ENCODE data around the gene RPL37A.

RPL37A gene

GRCh38 chr2:216533609-216534008 lies 35.0 kb downstream of the RPL37A start:
- no peaks in the 10 kb centered on the region for H3K9me3 ChIP-seq (ENCODE audit: control insufficient read depth, low read length)
- H3K4me1 ChIP-seq (ENCODE audit: control insufficient read depth, insufficient read depth, low read length): peaks cover 26% of the 10 kb centered on the region
- WGBS, 2 experiments: 77 to 78% methylated on average over 5 of the region's 5 CpGs
- H3K27me3 ChIP-seq (ENCODE audit: control insufficient read depth, insufficient read depth, low read length, poor library complexity, severe bottlenecking): no peaks in the 10 kb centered on the region
- no peak overlapping the region for H3K4me3 ChIP-seq (ENCODE audit: insufficient read depth, low read depth, low read length)
- H3K27ac ChIP-seq (ENCODE audit: insufficient read depth, low read depth, low read length, poor library complexity, severe bottlenecking): no peak overlapping the region
- no peaks in the 10 kb centered on the region for H3K36me3 ChIP-seq (ENCODE audit: control insufficient read depth, insufficient read depth, low read length)

DNA sequence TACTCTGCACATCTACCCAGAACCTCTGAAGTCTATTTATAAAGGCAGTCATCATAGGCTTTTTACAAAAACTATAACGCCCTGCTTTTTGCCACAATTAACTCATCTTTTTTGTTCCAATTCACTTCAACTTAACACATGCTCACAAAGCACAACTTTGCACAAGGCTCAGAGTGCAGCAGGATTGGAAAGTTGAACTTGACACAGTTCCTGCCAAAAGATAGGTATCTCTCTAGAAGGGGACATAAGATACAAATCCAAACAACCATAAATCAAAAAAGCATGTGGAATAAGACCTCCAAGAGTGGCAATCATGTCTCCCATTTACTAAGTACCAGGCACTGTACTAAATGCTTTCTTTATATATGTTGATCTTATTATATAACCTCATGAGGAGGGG lies 36.2 kb downstream of the RPL37A start:
- no peaks in the 10 kb centered on the region for H3K36me3 ChIP-seq (ENCODE audit: control insufficient read depth, insufficient read depth, low read length)
- H3K27ac ChIP-seq (ENCODE audit: insufficient read depth, low read depth, low read length, poor library complexity, severe bottlenecking): no peak overlapping the region
- 97% methylated on average over 1 of the region's 1 CpG for WGBS, 2 experiments
- no peaks in the 10 kb centered on the region for H3K9me3 ChIP-seq (ENCODE audit: control insufficient read depth, low read length)
- H3K27me3 ChIP-seq (ENCODE audit: control insufficient read depth, insufficient read depth, low read length, poor library complexity, severe bottlenecking): no peaks in the 10 kb centered on the region
- no peak overlapping the region for H3K4me3 ChIP-seq (ENCODE audit: insufficient read depth, low read depth, low read length)
- H3K4me1 ChIP-seq (ENCODE audit: control insufficient read depth, insufficient read depth, low read length): peaks cover 26% of the 10 kb centered on the region

- WGBS, 2 experiments: 86 to 88% methylated on average over 10 of the region's 10 CpGs
- Histone ChIP-seq H3K4me3 (ENCODE audit: insufficient read depth, low read depth, low read length) (no peak overlapping the region), H3K27ac (ENCODE audit: insufficient read depth, low read depth, low read length, poor library complexity, severe bottlenecking) (no peak overlapping the region), H3K36me3 (ENCODE audit: control insufficient read depth, insufficient read depth, low read length) (no peaks in the 10 kb centered on the region), H3K27me3 (ENCODE audit: control insufficient read depth, insufficient read depth, low read length, poor library complexity, severe bottlenecking) (no peaks in the 10 kb centered on the region), H3K4me1 (ENCODE audit: control insufficient read depth, insufficient read depth, low read length) (peaks cover 26% of the 10 kb centered on the region), H3K9me3 (ENCODE audit: control insufficient read depth, low read length) (no peaks in the 10 kb centered on the region)
Observed at GRCh38 chr2:216535454-216535995, 36.9 kb downstream of the RPL37A start.

GRCh38 chr2:216536734-216537210 lies 38.1 kb downstream of the RPL37A start:
- Histone ChIP-seq H3K9me3 (ENCODE audit: control insufficient read depth, low read length) (no peaks in the 10 kb centered on the region), H3K36me3 (ENCODE audit: control insufficient read depth, insufficient read depth, low read length) (no peaks in the 10 kb centered on the region), H3K27ac (ENCODE audit: insufficient read depth, low read depth, low read length, poor library complexity, severe bottlenecking) (no peak overlapping the region), H3K4me1 (ENCODE audit: control insufficient read depth, insufficient read depth, low read length) (peaks cover 26% of the 10 kb centered on the region), H3K4me3 (ENCODE audit: insufficient read depth, low read depth, low read length) (no peak overlapping the region), H3K27me3 (ENCODE audit: control insufficient read depth, insufficient read depth, low read length, poor library complexity, severe bottlenecking) (no peaks in the 10 kb centered on the region)
- 77 to 83% methylated on average over 6 of the region's 6 CpGs for WGBS, 2 experiments

DNA sequence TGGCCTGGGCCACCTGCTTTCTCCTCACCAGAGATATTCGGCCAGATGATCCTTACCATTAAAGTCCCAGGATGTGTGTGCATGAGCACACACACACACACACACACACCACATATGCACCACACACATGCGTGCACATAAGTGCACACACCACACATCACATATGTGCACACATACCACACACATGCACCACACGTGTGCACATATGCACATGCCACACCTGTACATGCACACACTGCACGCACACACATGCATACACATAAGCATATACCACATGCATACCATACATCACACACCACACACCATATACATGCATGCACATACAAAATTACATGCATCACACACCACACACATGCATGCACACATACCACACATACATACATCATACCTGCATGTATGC lies 38.7 kb downstream of the RPL37A start:
- peaks cover 22% of the 10 kb centered on the region for H3K4me1 ChIP-seq (ENCODE audit: control insufficient read depth, insufficient read depth, low read length)
- no peak overlapping the region for H3K4me3 ChIP-seq (ENCODE audit: insufficient read depth, low read depth, low read length)
- H3K27me3 ChIP-seq (ENCODE audit: control insufficient read depth, insufficient read depth, low read length, poor library complexity, severe bottlenecking): no peaks in the 10 kb centered on the region
- no peaks in the 10 kb centered on the region for H3K9me3 ChIP-seq (ENCODE audit: control insufficient read depth, low read length)
- 84 to 89% methylated on average over 4 of the region's 4 CpGs for WGBS, 2 experiments
- no peaks in the 10 kb centered on the region for H3K36me3 ChIP-seq (ENCODE audit: control insufficient read depth, insufficient read depth, low read length)
- no peak overlapping the region for H3K27ac ChIP-seq (ENCODE audit: insufficient read depth, low read depth, low read length, poor library complexity, severe bottlenecking)

GRCh38 chr2:216538538-216538937 lies 39.9 kb downstream of the RPL37A start:
- peaks cover 18% of the 10 kb centered on the region for H3K4me1 ChIP-seq (ENCODE audit: control insufficient read depth, insufficient read depth, low read length)
- 92 to 95% methylated on average over 5 of the region's 5 CpGs for WGBS, 2 experiments
- H3K27ac ChIP-seq (ENCODE audit: insufficient read depth, low read depth, low read length, poor library complexity, severe bottlenecking): no peak overlapping the region
- H3K36me3 ChIP-seq (ENCODE audit: control insufficient read depth, insufficient read depth, low read length): no peaks in the 10 kb centered on the region
- no peaks in the 10 kb centered on the region for H3K9me3 ChIP-seq (ENCODE audit: control insufficient read depth, low read length)
- no peaks in the 10 kb centered on the region for H3K27me3 ChIP-seq (ENCODE audit: control insufficient read depth, insufficient read depth, low read length, poor library complexity, severe bottlenecking)
- no peak overlapping the region for H3K4me3 ChIP-seq (ENCODE audit: insufficient read depth, low read depth, low read length)

DNA sequence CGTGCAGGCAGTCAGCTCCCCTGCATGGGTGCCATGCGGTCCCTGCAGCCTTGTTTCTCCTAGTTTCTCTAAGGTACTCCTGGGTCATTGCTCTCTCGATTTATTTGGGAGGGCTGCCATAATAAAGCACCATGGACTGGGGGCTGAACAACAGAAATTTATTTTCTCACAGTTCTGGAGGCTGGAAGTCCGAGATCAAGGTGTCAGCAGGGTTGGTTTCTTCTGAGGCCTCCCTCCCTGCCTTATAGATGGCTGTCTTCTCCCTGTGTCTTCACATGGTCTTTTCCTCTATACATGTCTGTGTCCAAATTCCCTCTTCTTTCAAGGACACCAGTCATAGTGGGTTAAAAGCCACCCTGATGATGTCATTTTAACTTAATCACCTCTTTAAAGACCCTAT lies 40.5 kb downstream of the RPL37A start:
- WGBS, 2 experiments: 92 to 93% methylated on average over 4 of the region's 4 CpGs
- no peaks in the 10 kb centered on the region for H3K9me3 ChIP-seq (ENCODE audit: control insufficient read depth, low read length)

GRCh38 chr2:216539791-216540241 lies 41.2 kb downstream of the RPL37A start:
- Histone ChIP-seq H3K27ac (ENCODE audit: insufficient read depth, low read depth, low read length, poor library complexity, severe bottlenecking) (no peak overlapping the region), H3K4me1 (ENCODE audit: control insufficient read depth, insufficient read depth, low read length) (peaks cover 12% of the 10 kb centered on the region), H3K27me3 (ENCODE audit: control insufficient read depth, insufficient read depth, low read length, poor library complexity, severe bottlenecking) (no peaks in the 10 kb centered on the region), H3K9me3 (ENCODE audit: control insufficient read depth, low read length) (no peaks in the 10 kb centered on the region), H3K36me3 (ENCODE audit: control insufficient read depth, insufficient read depth, low read length) (no peaks in the 10 kb centered on the region), H3K4me3 (ENCODE audit: insufficient read depth, low read depth, low read length) (no peak overlapping the region)
- 64 to 65% methylated on average over 4 of the region's 4 CpGs for WGBS, 2 experiments

More for the DNA sequence above, 40.5 kb downstream of the RPL37A start:
- Histone ChIP-seq H3K36me3 (ENCODE audit: control insufficient read depth, insufficient read depth, low read length) (no peaks in the 10 kb centered on the region), H3K4me3 (ENCODE audit: insufficient read depth, low read depth, low read length) (no peak overlapping the region), H3K27ac (ENCODE audit: insufficient read depth, low read depth, low read length, poor library complexity, severe bottlenecking) (no peak overlapping the region), H3K27me3 (ENCODE audit: control insufficient read depth, insufficient read depth, low read length, poor library complexity, severe bottlenecking) (no peaks in the 10 kb centered on the region), H3K4me1 (ENCODE audit: control insufficient read depth, insufficient read depth, low read length) (peaks cover 12% of the 10 kb centered on the region)

GRCh38 chr2:216540920-216541319 lies 42.3 kb downstream of the RPL37A start:
- Histone ChIP-seq H3K4me3 (ENCODE audit: insufficient read depth, low read depth, low read length) (no peak overlapping the region), H3K27ac (ENCODE audit: insufficient read depth, low read depth, low read length, poor library complexity, severe bottlenecking) (no peak overlapping the region), H3K27me3 (ENCODE audit: control insufficient read depth, insufficient read depth, low read length, poor library complexity, severe bottlenecking) (no peaks in the 10 kb centered on the region), H3K36me3 (ENCODE audit: control insufficient read depth, insufficient read depth, low read length) (no peaks in the 10 kb centered on the region), H3K9me3 (ENCODE audit: control insufficient read depth, low read length) (no peaks in the 10 kb centered on the region), H3K4me1 (ENCODE audit: control insufficient read depth, insufficient read depth, low read length) (peaks cover 12% of the 10 kb centered on the region)
- WGBS, 2 experiments: 82 to 84% methylated on average over 6 of the region's 6 CpGs

DNA sequence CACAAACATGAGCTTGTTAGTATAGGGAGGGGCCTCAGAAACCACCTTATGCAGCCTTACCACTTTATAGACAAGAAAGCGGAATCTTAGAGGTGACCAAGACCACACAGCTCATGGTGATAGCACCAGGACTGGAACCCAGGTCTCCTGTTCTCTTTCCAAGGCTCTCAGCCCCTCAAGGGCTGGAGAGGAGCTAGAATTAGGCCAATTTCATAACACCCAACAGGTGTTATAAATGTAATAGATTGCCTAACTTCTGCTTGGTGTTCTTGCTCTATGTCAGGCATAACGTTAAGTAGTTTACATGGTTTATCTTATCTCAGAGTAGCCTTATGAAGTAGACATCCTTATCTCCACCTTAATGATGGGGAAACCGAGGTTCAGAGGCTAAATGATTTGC lies 42.9 kb downstream of the RPL37A start:
- 89 to 94% methylated on average over 3 of the region's 3 CpGs for WGBS, 2 experiments

GRCh38 chr2:216545359-216545758 lies 46.7 kb downstream of the RPL37A start:
- no peaks in the 10 kb centered on the region for H3K36me3 ChIP-seq (ENCODE audit: control insufficient read depth, insufficient read depth, low read length)

More for the DNA sequence above, 42.9 kb downstream of the RPL37A start:
- no peaks in the 10 kb centered on the region for H3K27me3 ChIP-seq (ENCODE audit: control insufficient read depth, insufficient read depth, low read length, poor library complexity, severe bottlenecking)
- peaks cover 11% of the 10 kb centered on the region for H3K4me1 ChIP-seq (ENCODE audit: control insufficient read depth, insufficient read depth, low read length)
- H3K4me3 ChIP-seq (ENCODE audit: insufficient read depth, low read depth, low read length): no peak overlapping the region
- no peak overlapping the region for H3K27ac ChIP-seq (ENCODE audit: insufficient read depth, low read depth, low read length, poor library complexity, severe bottlenecking)
- no peaks in the 10 kb centered on the region for H3K36me3 ChIP-seq (ENCODE audit: control insufficient read depth, insufficient read depth, low read length)
- H3K9me3 ChIP-seq (ENCODE audit: control insufficient read depth, low read length): no peaks in the 10 kb centered on the region

More at GRCh38 chr2:216545359-216545758, 46.7 kb downstream of the RPL37A start:
- no peaks in the 10 kb centered on the region for H3K9me3 ChIP-seq (ENCODE audit: control insufficient read depth, low read length)
- H3K4me3 ChIP-seq (ENCODE audit: insufficient read depth, low read depth, low read length): no peak overlapping the region
- no peaks in the 10 kb centered on the region for H3K27me3 ChIP-seq (ENCODE audit: control insufficient read depth, insufficient read depth, low read length, poor library complexity, severe bottlenecking)
- peaks cover 9% of the 10 kb centered on the region for H3K4me1 ChIP-seq (ENCODE audit: control insufficient read depth, insufficient read depth, low read length)
- no peak overlapping the region for H3K27ac ChIP-seq (ENCODE audit: insufficient read depth, low read depth, low read length, poor library complexity, severe bottlenecking)
- WGBS, 2 experiments: 93% methylated on average over 4 of the region's 4 CpGs

Measured in ectodermal cell (in vitro differentiated cells).